Mesodermal cell (in vitro differentiated cells): ENCODE measurements around the gene BCR.

Experiments used
- H3K27ac ChIP-seq: 2 replicates; pipeline ENCODE4 v1.7.0; 2013; ENCODE audit warnings: mild to moderate bottlenecking, low read depth, low read length, moderate library complexity; ENCODE audit not compliant: severe bottlenecking
- H3K36me3 ChIP-seq: 2 replicates; pipeline ENCODE4 v1.7.1; 2013; ENCODE audit warnings: mild to moderate bottlenecking, low read length, moderate library complexity; ENCODE audit not compliant: control insufficient read depth, insufficient read depth
- H3K4me1 ChIP-seq: one replicate; pipeline ENCODE4 v1.7.1; 2013; ENCODE audit warnings: mild to moderate bottlenecking, low read length; ENCODE audit not compliant: insufficient read depth, control insufficient read depth, poor library complexity, severe bottlenecking
- H3K4me3 ChIP-seq: 2 replicates; pipeline ENCODE4 v1.7.0; 2013; ENCODE audit warnings: low read length, control low read depth, mild to moderate bottlenecking; ENCODE audit not compliant: insufficient read depth, poor library complexity, severe bottlenecking; ENCODE audit errors: extremely low read depth
- H3K9me3 ChIP-seq: 2 replicates; pipeline ENCODE4 v1.7.1; 2013; ENCODE audit warnings: mild to moderate bottlenecking, low read length, moderate library complexity; ENCODE audit not compliant: control insufficient read depth
- WGBS, 2 experiments: methylation state at CpG; one replicate each; pipeline ENCODE4 v1.1.5; 2013; ENCODE audit warnings: missing lambda C conversion rate in 2 of 2; ENCODE audit not compliant: insufficient coverage in 2 of 2; 5-methylcytosine and 5-hydroxymethylcytosine counted together

The BCR gene

DNA sequence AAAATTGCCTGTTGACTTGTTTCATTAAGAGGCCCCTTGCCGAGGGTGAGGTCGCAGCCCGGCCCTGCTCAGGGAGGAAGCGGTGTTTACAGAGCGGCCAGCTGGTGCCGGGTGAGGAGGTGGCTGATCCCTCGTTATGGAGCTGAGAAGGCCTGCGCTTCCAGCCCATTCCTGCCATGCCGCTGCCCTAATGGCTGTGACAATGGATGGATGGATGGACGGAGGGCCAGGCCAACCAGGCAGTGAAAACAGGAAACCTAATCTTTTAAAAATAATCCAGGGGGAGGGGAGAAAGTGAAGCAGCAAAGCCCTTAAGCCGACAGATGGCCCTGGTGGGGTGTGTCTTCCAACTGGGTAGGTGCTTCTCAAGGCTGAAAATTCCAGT is 38.5 kb downstream of the BCR start:
- Histone ChIP-seq H3K9me3 (no peaks in the 10 kb centered on the region), H3K4me3 (no peak overlapping the region), H3K4me1 (peaks cover 65% of the 10 kb centered on the region), H3K36me3 (peaks cover 9% of the 10 kb centered on the region), H3K27ac (peak overlapping the region; percentile 69)
- 9 to 21% methylated on average over 8 to 11 of the region's 11 CpGs for WGBS, 2 experiments

DNA sequence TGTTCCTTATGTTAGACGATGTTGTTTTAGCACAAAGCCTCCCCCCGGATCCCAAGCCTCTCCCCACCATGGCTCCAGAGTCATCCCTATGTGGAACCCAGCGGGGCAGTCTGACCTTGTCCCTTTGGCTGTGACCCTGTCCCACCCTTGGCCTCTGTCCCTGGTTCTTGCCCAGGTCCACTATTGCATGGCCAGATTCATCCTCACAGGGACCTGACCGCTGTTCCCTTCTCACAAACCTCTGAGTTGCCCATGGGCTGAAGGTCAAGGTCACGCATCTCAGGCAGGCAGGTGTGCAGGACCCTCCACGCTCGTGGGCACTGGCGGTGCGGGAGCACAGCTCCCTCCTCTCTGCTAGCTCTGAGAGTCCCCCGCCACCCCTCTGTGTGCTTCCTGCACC is 39.0 kb downstream of the BCR start:
- Histone ChIP-seq H3K27ac (no peak overlapping the region), H3K36me3 (peaks cover 9% of the 10 kb centered on the region), H3K9me3 (no peaks in the 10 kb centered on the region), H3K4me3 (no peak overlapping the region), H3K4me1 (peaks cover 66% of the 10 kb centered on the region)
- 83 to 89% methylated on average over 9 to 10 of the region's 10 CpGs for WGBS, 2 experiments

DNA sequence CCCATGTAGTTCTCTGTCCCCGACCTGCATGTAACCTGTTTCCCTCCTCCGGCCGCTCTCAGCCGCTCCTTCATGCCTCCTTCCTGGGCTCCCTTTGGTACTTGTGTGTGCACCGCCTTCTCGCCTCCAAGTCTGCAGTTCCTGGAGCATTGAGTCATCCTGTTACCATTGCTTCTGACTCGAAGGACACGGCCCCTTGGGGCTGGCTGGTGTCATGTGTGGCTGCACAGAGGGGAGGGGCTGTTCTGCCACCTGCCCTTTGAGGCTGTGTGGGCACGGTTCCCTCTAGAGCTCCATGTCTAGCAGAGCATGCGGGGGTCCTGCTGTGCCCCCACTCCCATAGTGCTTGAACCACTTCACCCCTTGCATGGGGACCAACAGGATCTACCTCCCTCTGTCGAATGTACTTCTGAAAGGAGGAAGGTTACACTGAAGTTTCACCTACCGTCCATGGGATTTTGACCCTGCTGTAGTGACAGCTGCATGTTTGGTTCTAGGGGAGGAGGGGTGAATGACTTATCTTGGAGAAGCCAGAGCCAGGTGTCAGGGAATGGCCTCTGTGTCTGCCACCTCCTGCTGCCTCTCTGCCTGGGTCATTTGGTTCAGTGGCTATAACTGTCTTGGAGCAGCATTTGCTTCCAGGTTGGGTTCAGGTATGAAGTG is 39.6 kb downstream of the BCR start:
- no peak overlapping the region for H3K4me3 ChIP-seq
- WGBS, 2 experiments: 64 to 74% methylated on average over 11 to 12 of the region's 12 CpGs
- peaks cover 65% of the 10 kb centered on the region for H3K4me1 ChIP-seq
- H3K36me3 ChIP-seq: peaks cover 9% of the 10 kb centered on the region
- H3K27ac ChIP-seq: no peak overlapping the region
- H3K9me3 ChIP-seq: no peaks in the 10 kb centered on the region

DNA sequence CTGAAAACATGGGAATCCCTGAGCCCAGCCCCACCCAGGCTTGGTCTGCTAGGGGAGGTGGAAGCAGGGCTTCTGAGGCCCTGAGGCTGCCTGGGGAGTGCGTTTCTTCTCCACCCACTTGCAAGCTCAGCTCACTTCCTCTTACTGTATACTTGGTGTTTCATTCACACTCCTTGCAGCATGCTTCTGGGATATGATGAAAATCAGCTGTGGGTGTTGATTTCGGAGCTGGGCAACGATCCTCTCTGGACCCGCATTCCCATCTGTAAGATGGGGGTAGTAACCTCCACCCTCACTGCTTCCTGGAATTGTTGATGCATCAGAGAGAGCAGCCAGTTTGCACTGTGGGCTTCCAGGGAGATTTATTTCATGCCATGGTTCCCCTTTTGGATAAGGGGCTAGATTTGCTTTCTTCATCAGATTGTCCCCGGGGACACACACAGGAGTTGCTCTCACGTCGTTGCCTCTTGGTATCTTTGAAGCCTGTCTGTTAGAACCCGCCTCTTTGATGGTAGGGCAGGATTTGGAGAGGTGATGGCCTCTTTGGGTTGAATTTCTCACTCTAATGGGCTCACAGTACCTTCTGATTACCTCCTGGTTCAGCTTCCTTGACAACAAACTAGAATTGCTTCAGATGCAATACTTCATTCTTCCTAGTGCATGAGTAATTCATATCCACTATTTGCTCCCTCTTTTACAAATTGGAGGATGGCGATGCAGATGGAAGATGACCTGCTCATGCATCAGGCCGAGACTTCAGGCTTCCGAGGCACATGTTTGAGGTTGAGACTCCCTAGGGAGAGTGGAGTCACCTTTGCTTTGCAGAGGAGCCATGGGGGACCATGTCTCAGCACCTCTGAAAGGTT is 40.4 kb downstream of the BCR start:
- H3K4me3 ChIP-seq: no peak overlapping the region
- H3K36me3 ChIP-seq: peaks cover 9% of the 10 kb centered on the region
- no peak overlapping the region for H3K27ac ChIP-seq
- WGBS, 2 experiments: 91 to 96% methylated on average over 6 to 10 of the region's 11 CpGs
- no peaks in the 10 kb centered on the region for H3K9me3 ChIP-seq
- peaks cover 59% of the 10 kb centered on the region for H3K4me1 ChIP-seq

DNA sequence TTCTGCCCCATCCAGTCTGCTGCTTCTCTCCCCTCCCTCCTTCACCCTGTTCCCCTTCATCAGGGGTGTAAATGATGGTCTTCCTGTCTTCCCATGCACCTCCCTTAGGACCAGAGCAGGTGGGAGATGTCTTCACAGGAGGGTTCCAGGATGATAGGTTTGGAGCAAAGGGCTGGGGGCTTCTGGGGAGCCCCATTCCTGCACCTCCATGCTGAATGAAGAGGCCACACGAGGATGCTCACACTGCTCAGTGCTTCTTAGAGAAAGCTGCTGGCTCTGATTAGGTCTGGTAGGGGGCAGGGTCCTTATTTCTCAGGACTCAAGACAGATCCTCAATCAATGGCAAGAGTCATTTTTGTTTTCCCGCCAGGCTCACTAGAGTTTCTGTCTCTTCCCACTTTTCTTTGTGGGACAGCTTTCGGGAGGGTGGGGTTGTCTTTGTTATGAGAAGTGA is 41.1 kb downstream of the BCR start:
- WGBS, 2 experiments: 67% methylated on average over 2 of the region's 3 CpGs; no CpG with 5 or more reads in 1 of the 2 experiments
- H3K4me3 ChIP-seq: no peak overlapping the region
- H3K9me3 ChIP-seq: no peaks in the 10 kb centered on the region
- H3K36me3 ChIP-seq: peaks cover 9% of the 10 kb centered on the region
- H3K27ac ChIP-seq: no peak overlapping the region
- peaks cover 56% of the 10 kb centered on the region for H3K4me1 ChIP-seq

DNA sequence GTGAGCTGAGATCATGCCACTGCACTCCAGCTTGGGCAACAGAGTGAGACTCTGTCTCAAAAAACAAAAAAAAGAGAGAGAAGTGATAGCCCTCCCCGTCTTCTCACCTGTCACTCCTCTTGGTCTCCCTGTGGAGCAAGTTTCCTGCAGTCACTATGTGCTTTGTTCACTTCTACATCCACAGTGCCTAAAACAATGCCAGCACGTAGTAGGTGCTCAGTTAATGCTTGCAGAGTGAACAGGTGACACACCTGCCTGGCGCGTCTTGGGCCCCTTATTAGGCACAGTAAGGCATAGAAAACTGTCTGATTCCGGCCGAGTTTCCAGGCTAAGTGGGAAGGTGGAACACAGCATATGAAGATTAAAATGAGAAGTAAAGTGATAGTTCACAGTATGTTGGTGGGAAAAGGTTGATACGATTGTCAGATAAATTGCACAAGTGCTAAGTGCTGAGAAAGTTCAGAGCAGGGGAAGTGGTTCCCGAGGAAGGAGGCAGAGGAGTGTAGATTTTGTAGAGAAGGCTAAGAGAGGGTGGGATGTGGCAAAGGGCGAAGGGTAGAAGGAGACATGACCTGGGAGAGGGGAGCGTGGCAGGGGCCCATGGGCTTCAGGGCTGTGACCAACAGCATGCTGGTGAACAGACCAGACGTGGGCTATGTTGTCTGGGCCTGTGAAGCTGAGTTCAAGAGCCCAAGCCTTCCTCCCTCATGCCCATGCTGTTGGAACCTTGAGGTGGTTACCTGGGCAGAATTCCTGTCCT is 41.9 kb downstream of the BCR start:
- Histone ChIP-seq H3K27ac (no peak overlapping the region), H3K4me3 (no peak overlapping the region), H3K36me3 (peaks cover 3% of the 10 kb centered on the region), H3K9me3 (no peaks in the 10 kb centered on the region), H3K4me1 (peaks cover 51% of the 10 kb centered on the region)
- 90 to 95% methylated on average over 9 to 11 of the region's 11 CpGs for WGBS, 2 experiments

DNA sequence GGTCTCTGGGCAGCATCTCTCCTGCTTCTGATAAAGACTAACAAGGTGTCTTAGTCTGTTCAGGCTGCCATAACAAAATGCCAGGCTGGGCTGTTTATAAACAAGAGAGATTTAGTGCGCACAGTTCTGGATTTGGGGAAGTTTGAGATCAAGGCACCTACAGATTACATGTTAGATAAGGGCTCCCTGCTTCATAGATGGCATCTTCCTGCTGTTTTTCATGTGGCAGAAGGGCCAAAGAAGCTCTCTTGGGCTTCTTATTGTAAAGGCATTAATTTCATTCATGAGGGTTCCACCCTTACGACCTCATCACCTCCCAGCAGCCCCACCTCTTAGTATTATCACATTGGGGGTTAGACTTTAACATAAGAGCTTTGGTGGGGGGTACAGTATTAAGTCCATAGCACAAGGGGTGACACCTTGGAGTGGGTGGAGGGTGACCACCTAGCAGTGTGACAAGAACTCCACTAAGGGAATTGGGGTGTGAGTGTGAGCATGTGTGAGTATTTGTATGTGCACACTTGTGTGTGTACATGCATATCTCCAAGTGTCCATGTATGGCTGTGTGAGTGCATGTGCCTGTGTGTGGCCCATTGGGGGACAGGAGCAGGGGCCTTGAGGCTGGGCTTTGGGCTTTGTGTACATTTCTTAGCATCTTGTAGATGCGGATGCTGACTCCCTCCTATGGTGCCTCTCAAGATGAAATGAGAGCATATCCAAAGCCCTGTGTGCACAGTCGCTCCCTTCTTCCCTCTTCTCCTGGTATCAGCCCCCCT is 42.7 kb downstream of the BCR start:
- Histone ChIP-seq H3K27ac (no peak overlapping the region), H3K9me3 (peaks cover 6% of the 10 kb centered on the region), H3K4me1 (peaks cover 45% of the 10 kb centered on the region), H3K36me3 (peaks cover 10% of the 10 kb centered on the region), H3K4me3 (no peak overlapping the region)
- WGBS, 2 experiments: 88 to 95% methylated on average over 1 to 3 of the region's 4 CpGs

DNA sequence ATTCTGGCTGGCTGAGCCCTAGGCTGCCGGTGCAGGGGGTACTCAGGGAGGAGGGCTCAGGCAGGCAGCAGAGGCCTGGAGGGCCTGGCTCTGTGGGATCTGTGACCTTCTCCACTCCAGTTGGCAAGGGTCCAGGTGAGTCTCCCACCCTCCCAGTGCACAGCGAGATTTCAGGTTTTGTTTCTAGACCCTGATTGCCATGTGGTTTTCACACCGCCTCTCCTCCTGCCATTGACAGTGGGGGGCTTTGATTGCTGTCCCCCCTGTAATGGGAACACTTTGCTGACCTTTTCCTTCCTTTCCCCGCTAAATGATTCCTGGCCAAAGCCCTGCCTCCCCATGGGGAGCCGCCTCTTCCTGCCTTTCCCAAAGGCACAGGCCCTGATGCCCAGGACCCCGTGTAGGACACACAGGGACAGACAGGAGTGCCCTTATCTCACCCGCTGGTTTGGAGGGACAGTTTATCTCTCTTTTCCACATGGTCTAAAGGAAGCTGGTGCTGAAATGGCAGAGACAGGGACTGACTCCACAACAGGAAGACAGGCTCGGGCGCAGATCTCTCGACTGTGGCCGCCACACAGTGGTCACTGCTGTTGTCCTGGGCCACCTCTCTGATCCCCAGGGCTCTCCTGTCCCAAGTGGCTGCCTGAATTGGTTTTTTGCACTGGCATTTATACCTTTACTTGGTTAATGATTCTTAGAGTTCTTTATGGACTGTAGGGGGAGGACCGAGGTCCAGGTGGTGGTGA is 43.4 kb downstream of the BCR start:
- Histone ChIP-seq H3K27ac (peak overlapping the region; percentile 29), H3K4me3 (no peak overlapping the region), H3K9me3 (peaks cover 14% of the 10 kb centered on the region), H3K4me1 (peaks cover 37% of the 10 kb centered on the region), H3K36me3 (peaks cover 14% of the 10 kb centered on the region)
- 82 to 88% methylated on average over 9 to 12 of the region's 12 CpGs for WGBS, 2 experiments

DNA sequence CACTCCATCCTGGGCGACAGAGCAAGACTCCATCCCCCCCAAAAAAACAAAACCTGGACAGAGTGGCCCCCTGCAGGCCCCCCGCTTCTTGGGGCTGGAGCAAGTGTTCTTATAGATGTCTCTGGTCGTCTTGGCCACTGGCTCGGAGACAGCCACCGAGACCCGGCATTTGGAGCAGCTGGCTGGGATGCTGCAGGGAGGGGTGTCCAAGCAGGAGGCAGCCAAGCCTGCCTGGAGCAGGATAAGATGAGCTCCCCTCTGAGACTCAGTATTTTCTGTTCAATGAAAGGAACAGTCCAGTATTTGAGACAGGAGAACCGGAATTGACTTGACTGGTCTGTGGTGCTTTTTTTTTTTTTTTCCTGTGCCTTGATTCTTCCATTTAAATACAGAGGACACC is 44.5 kb downstream of the BCR start:
- no peak overlapping the region for H3K27ac ChIP-seq
- peaks cover 26% of the 10 kb centered on the region for H3K4me1 ChIP-seq
- peaks cover 16% of the 10 kb centered on the region for H3K9me3 ChIP-seq
- no peak overlapping the region for H3K4me3 ChIP-seq
- peaks cover 16% of the 10 kb centered on the region for H3K36me3 ChIP-seq
- WGBS, 2 experiments: 91 to 100% methylated on average over 3 to 4 of the region's 7 CpGs
